ENCODE results near the gene RPL37A. TPM values are rescaled to one million over a fixed set of nuclear protein-coding genes. Genes with fewer than 3 reads are reported as not detected.

The RPL37A gene
- total RNA-seq, 2 donors from 2014 or later, result 452 to 1,069 TPM

- WGBS, 2 donors, result 23 to 39% methylated on average over 6 of the region's 6 CpGs
- Histone ChIP-seq H3K4me3 (peak overlapping the region in 1 of 2 donors; percentile 79), H3K9me3 (no peaks in the 10 kb centered on the region), H3K4me1 (peaks cover 34% of the 10 kb centered on the region), H3K27me3 (no peaks in the 10 kb centered on the region), H3K27ac (peak overlapping the region; percentile 62 to 79 (median 72)), H3K36me3 (replicated peaks in 1 of 2; ENCODE audit: insufficient read depth in 1 of 2, low read depth in 2 of 2) (peaks cover 0 to 19% of the 10 kb centered on the region in 2 donors)
- no peak for TF ChIP-seq CTCF (IDR thresholded peaks at IDR 0.05)
- no peak for TF ChIP-seq POLR2A (IDR thresholded peaks at IDR 0.05)
- DNase-seq (no peak), ATAC-seq (no peak)
- intact Hi-C loops (cut with DNase I), result no loop called here
These were observed 620 bp upstream of the RPL37A start for GRCh38 chr2:216498070-216498378.

GRCh38 chr2:216499641-216500218, 1.1 kb downstream of the RPL37A start:
- 12 to 16% methylated on average over 6 of the region's 6 CpGs for WGBS, 2 donors
- Histone ChIP-seq H3K27ac (peak overlapping the region in 3 of 4 donors; percentile 67 to 79 (median 77)), H3K36me3 (replicated peaks in 1 of 2; ENCODE audit: insufficient read depth in 1 of 2, low read depth in 2 of 2) (peaks cover 0 to 23% of the 10 kb centered on the region in 2 donors), H3K9me3 (no peaks in the 10 kb centered on the region), H3K4me1 (peaks cover 34% of the 10 kb centered on the region), H3K27me3 (no peaks in the 10 kb centered on the region), H3K4me3 (peak overlapping the region; percentile 59 to 79)
- ATAC-seq, result no peak
- TF ChIP-seq CTCF (IDR thresholded peaks at IDR 0.05) (no peak), POLR2A (IDR thresholded peaks at IDR 0.05) (no peak)
- DNase-seq, result no peak
- intact Hi-C loops (cut with DNase I), result no loop called here

- Histone ChIP-seq H3K4me3 (no peak overlapping the region), H3K9me3 (no peaks in the 10 kb centered on the region), H3K4me1 (peaks cover 34% of the 10 kb centered on the region), H3K27ac (no peak overlapping the region), H3K36me3 (replicated peaks in 1 of 2; ENCODE audit: insufficient read depth in 1 of 2, low read depth in 2 of 2) (peaks cover 0 to 23% of the 10 kb centered on the region in 2 donors), H3K27me3 (no peaks in the 10 kb centered on the region)
- DNase-seq (no peak), ATAC-seq (no peak)
- 87 to 88% methylated on average over 2 of the region's 2 CpGs for WGBS, 2 donors
- TF ChIP-seq POLR2A (IDR thresholded peaks at IDR 0.05) (no peak), CTCF (IDR thresholded peaks at IDR 0.05) (no peak)
- intact Hi-C loops (cut with DNase I), result no loop called here
These were observed 1.9 kb downstream of the RPL37A start for GRCh38 chr2:216500572-216500971.

GRCh38 chr2:216501854-216502253, 3.2 kb downstream of the RPL37A start:
- intact Hi-C loops (cut with DNase I), result no loop called here
- no peak for TF ChIP-seq CTCF (IDR thresholded peaks at IDR 0.05)
- no peak for TF ChIP-seq POLR2A (IDR thresholded peaks at IDR 0.05)
- Histone ChIP-seq H3K9me3 (no peaks in the 10 kb centered on the region), H3K4me3 (no peak overlapping the region), H3K27me3 (no peaks in the 10 kb centered on the region), H3K4me1 (peaks cover 34% of the 10 kb centered on the region), H3K27ac (no peak overlapping the region), H3K36me3 (replicated peaks in 1 of 2; ENCODE audit: insufficient read depth in 1 of 2, low read depth in 2 of 2) (peaks cover 0 to 23% of the 10 kb centered on the region in 2 donors)
- DNase-seq (no peak), ATAC-seq (no peak)
- 87 to 88% methylated on average over 8 of the region's 8 CpGs for WGBS, 2 donors
